HEK293 (cell line): Measurements from ENCODE around the gene DNAJB5.

Source experiments
- CTCF ChIA-PET: fragments of 350-600 bp; formaldehyde crosslinking; extraction: SDS; loops from one replicate; lab custom pipeline; 2021; ENCODE audit warnings: antibody characterized with exemption; lab: Yijun Ruan, JAX
- POLR2A ChIA-PET: fragments of 300-600 bp; formaldehyde crosslinking; extraction: SDS; loops from one replicate; lab custom pipeline; 2020; ENCODE audit warnings: antibody characterized with exemption, inconsistent platforms; lab: Yijun Ruan, JAX
- H3K27ac ChIP-seq: fragments of 200-500 bp; sonication (Bioruptor generic); 2 replicates; pipeline ENCODE4 v1.5.1; 2014; ENCODE audit warnings: low read depth, low read length, control low read depth, inconsistent platforms; ENCODE audit errors: extremely low read depth
- H3K36me3 ChIP-seq, 2 experiments: fragments of 200-500 bp in 1 of 2; sonication (Bioruptor generic) in 1 of 2; 1 replicate in 1 of 2; 2 replicates in 1 of 2; pipeline ENCODE4 v1.5.1; 2014 to 2017; ENCODE audit warnings: inconsistent platforms in 2 of 2, low read length in 2 of 2; ENCODE audit not compliant: control insufficient read depth in 2 of 2, insufficient read depth in 1 of 2
- H3K4me1 ChIP-seq: fragments of 200-500 bp; sonication (Bioruptor generic); 2 replicates; pipeline ENCODE4 v1.5.1; 2014; ENCODE audit warnings: mild to moderate bottlenecking, low read length, inconsistent platforms; ENCODE audit not compliant: control insufficient read depth, insufficient read depth
- H3K4me3 ChIP-seq: 2 replicates; pipeline ENCODE4 v1.5.1; 2011; ENCODE audit warnings: low read depth, mild to moderate bottlenecking, control low read depth, low read length, moderate library complexity
- H3K9me3 ChIP-seq: fragments of 200-500 bp; sonication (Bioruptor generic); 2 replicates; pipeline ENCODE4 v1.5.1; 2014; ENCODE audit warnings: low read depth, low read length, inconsistent platforms; ENCODE audit not compliant: control insufficient read depth, insufficient read depth
- BCL11A ChIP-seq: fragments of 450-650 bp; formaldehyde crosslinking; IDR thresholded peaks from 2 replicates; pipeline ENCODE4 v1.5.1; 2016; ENCODE audit warnings: low read depth, missing biosample characterization, missing genetic modification characterization
- CTCF ChIP-seq: fragments of 450-650 bp; formaldehyde crosslinking; IDR thresholded peaks from 2 replicates; pipeline ENCODE4 v1.5.1; 2016; ENCODE audit warnings: missing biosample characterization, missing genetic modification characterization
- GLIS1 ChIP-seq: fragments of 450-650 bp; formaldehyde crosslinking; IDR thresholded peaks from 2 replicates; pipeline ENCODE4 v1.5.1; 2016; ENCODE audit warnings: missing biosample characterization, missing genetic modification characterization
- KLF8 ChIP-seq: fragments of 450-650 bp; formaldehyde crosslinking; IDR thresholded peaks from 2 replicates; pipeline ENCODE4 v1.5.1; 2016; ENCODE audit warnings: missing biosample characterization, missing genetic modification characterization
- MYNN ChIP-seq: fragments of 450-650 bp; formaldehyde crosslinking; IDR thresholded peaks from 2 replicates; pipeline ENCODE4 v1.5.1; 2016; ENCODE audit warnings: missing biosample characterization, missing genetic modification characterization, borderline replicate concordance
- OVOL3 ChIP-seq: fragments of 450-650 bp; formaldehyde crosslinking; IDR thresholded peaks from 2 replicates; pipeline ENCODE4 v1.5.1; 2016; ENCODE audit warnings: missing biosample characterization, missing genetic modification characterization
- SCRT1 ChIP-seq: fragments of 450-650 bp; formaldehyde crosslinking; IDR thresholded peaks from 2 replicates; pipeline ENCODE4 v1.5.1; 2016; ENCODE audit warnings: missing biosample characterization, missing genetic modification characterization, borderline replicate concordance
- SCRT2 ChIP-seq: fragments of 450-650 bp; formaldehyde crosslinking; IDR thresholded peaks from 2 replicates; pipeline ENCODE4 v1.5.1; 2016; ENCODE audit warnings: missing biosample characterization, missing genetic modification characterization
- SP7 ChIP-seq: fragments of 450-650 bp; formaldehyde crosslinking; IDR thresholded peaks from 2 replicates; pipeline ENCODE4 v1.5.1; 2016; ENCODE audit warnings: missing biosample characterization, missing genetic modification characterization
- ZBTB1 ChIP-seq: fragments of 450-650 bp; formaldehyde crosslinking; IDR thresholded peaks from 2 replicates; pipeline ENCODE4 v1.5.1; 2016; ENCODE audit warnings: missing biosample characterization, missing genetic modification characterization
- ZBTB17 ChIP-seq: fragments of 450-650 bp; formaldehyde crosslinking; IDR thresholded peaks from 2 replicates; pipeline ENCODE4 v1.5.1; 2016; ENCODE audit warnings: missing biosample characterization, missing genetic modification characterization
- ZFHX2 ChIP-seq: fragments of 450-650 bp; formaldehyde crosslinking; conservative IDR thresholded peaks from 2 replicates; pipeline ENCODE4 v1.5.1; 2016; ENCODE audit warnings: missing biosample characterization, missing genetic modification characterization
- ZFP3 ChIP-seq: fragments of 450-650 bp; formaldehyde crosslinking; IDR thresholded peaks from 2 replicates; pipeline ENCODE4 v1.5.1; 2016; ENCODE audit warnings: low read depth, missing biosample characterization, missing genetic modification characterization
- ZNF121 ChIP-seq: fragments of 450-650 bp; formaldehyde crosslinking; IDR thresholded peaks from 2 replicates; pipeline ENCODE4 v1.5.1; 2016; ENCODE audit warnings: missing biosample characterization, missing genetic modification characterization
- ZNF146 ChIP-seq: fragments of 450-650 bp; formaldehyde crosslinking; IDR thresholded peaks from 2 replicates; pipeline ENCODE4 v1.5.1; 2016; ENCODE audit warnings: missing biosample characterization, missing genetic modification characterization
- ZNF155 ChIP-seq: fragments of 450-650 bp; formaldehyde crosslinking; IDR thresholded peaks from 2 replicates; pipeline ENCODE4 v1.5.1; 2016; ENCODE audit warnings: missing biosample characterization, missing genetic modification characterization
- ZNF16 ChIP-seq: fragments of 450-650 bp; formaldehyde crosslinking; IDR thresholded peaks from 2 replicates; pipeline ENCODE4 v1.5.1; 2016; ENCODE audit warnings: low read depth, missing biosample characterization, missing genetic modification characterization
- ZNF394 ChIP-seq: fragments of 450-650 bp; formaldehyde crosslinking; IDR thresholded peaks from 2 replicates; pipeline ENCODE4 v1.5.1; 2016; ENCODE audit warnings: missing biosample characterization, missing genetic modification characterization, mild to moderate bottlenecking, moderate library complexity, borderline replicate concordance
- ZNF510 ChIP-seq: fragments of 450-650 bp; formaldehyde crosslinking; IDR thresholded peaks from 2 replicates; pipeline ENCODE4 v1.5.1; 2018; ENCODE audit warnings: mild to moderate bottlenecking, missing genetic modification characterization, missing biosample characterization; ENCODE audit not compliant: insufficient replicate concordance
- ZNF571 ChIP-seq: fragments of 450-650 bp; formaldehyde crosslinking; IDR thresholded peaks from 2 replicates; pipeline ENCODE4 v1.5.0; 2017; ENCODE audit warnings: missing biosample characterization, missing genetic modification characterization
- ZNF585B ChIP-seq: fragments of 450-650 bp; formaldehyde crosslinking; IDR thresholded peaks from 2 replicates; pipeline ENCODE4 v1.5.1; 2016; ENCODE audit warnings: missing biosample characterization, missing genetic modification characterization
- ZNF600 ChIP-seq: fragments of 450-650 bp; formaldehyde crosslinking; IDR thresholded peaks from 2 replicates; pipeline ENCODE4 v1.5.1; 2016; ENCODE audit warnings: missing biosample characterization, missing genetic modification characterization
- ZNF624 ChIP-seq: fragments of 450-650 bp; formaldehyde crosslinking; IDR thresholded peaks from 2 replicates; pipeline ENCODE4 v1.5.1; 2017; ENCODE audit warnings: missing biosample characterization, missing genetic modification characterization
- ZNF670 ChIP-seq: fragments of 450-650 bp; formaldehyde crosslinking; IDR thresholded peaks from 2 replicates; pipeline ENCODE4 v1.5.1; 2016; ENCODE audit warnings: missing biosample characterization, missing genetic modification characterization, low read depth
- ZNF76 ChIP-seq: fragments of 450-650 bp; formaldehyde crosslinking; IDR thresholded peaks from 2 replicates; pipeline ENCODE4; 2016; ENCODE audit warnings: low read depth, missing biosample characterization, missing genetic modification characterization, borderline replicate concordance
- TF ChIP-seq, protein P1 (sequence below): fragments of 450-650 bp; formaldehyde crosslinking; IDR thresholded peaks from 2 replicates; pipeline ENCODE4 v1.5.1; 2016; ENCODE audit warnings: missing biosample characterization, missing genetic modification characterization
- TF ChIP-seq, protein P2 (sequence below): fragments of 450-650 bp; formaldehyde crosslinking; IDR thresholded peaks from 2 replicates; pipeline ENCODE4 v1.5.1; 2017; ENCODE audit warnings: missing biosample characterization, missing genetic modification characterization

Gene DNAJB5

GRCh38 chr9:34993502-34994259, 4.1 kb downstream of the DNAJB5 start:
- ChIA-PET POLR2A (interaction anchor here (0.6 to 0.8 kb wide), 2 partner anchors 94 to 1178 kb away, joined by 5 to 6 read pairs; no protein-coding TSS in a partner anchor), CTCF (interaction anchor here (0.6 to 8.5 kb wide), 18 partner anchors 9 to 559 kb away, joined by 3 to 116 read pairs (median 4); a partner anchor contains a TSS)
- peaks cover 0 to 20% of the 10 kb centered on the region in 2 experiments; a peak in 1 of 3 replicates for H3K36me3 ChIP-seq
- TF ChIP-seq SP7 (peak; percentile 30; the same call in 1 of the 2 replicates), ZNF670 (no peak), MYNN (tag by site-specific recombination) (0 out of 2 replicates have a peak, but pooled peaks have one; percentile 38), SCRT2 (peak; percentile 94), ZNF16 (tag by site-specific recombination) (no peak), ZFHX2 (tag by site-specific recombination) (peak; percentile 59), SCRT1 (0 out of 2 replicates have a peak, but pooled peaks have one; percentile 47)
- TF ChIP-seq, protein P1, sequence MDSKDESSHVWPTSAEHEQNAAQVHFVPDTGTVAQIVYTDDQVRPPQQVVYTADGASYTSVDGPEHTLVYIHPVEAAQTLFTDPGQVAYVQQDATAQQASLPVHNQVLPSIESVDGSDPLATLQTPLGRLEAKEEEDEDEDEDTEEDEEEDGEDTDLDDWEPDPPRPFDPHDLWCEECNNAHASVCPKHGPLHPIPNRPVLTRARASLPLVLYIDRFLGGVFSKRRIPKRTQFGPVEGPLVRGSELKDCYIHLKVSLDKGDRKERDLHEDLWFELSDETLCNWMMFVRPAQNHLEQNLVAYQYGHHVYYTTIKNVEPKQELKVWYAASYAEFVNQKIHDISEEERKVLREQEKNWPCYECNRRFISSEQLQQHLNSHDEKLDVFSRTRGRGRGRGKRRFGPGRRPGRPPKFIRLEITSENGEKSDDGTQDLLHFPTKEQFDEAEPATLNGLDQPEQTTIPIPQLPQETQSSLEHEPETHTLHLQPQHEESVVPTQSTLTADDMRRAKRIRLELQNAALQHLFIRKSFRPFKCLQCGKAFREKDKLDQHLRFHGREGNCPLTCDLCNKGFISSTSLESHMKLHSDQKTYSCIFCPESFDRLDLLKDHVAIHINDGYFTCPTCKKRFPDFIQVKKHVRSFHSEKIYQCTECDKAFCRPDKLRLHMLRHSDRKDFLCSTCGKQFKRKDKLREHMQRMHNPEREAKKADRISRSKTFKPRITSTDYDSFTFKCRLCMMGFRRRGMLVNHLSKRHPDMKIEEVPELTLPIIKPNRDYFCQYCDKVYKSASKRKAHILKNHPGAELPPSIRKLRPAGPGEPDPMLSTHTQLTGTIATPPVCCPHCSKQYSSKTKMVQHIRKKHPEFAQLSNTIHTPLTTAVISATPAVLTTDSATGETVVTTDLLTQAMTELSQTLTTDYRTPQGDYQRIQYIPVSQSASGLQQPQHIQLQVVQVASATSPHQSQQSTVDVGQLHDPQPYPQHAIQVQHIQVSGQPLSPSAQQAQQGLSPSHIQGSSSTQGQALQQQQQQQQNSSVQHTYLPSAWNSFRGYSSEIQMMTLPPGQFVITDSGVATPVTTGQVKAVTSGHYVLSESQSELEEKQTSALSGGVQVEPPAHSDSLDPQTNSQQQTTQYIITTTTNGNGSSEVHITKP (tag by site-specific recombination): peak; percentile 83
- TF ChIP-seq, protein P2, sequence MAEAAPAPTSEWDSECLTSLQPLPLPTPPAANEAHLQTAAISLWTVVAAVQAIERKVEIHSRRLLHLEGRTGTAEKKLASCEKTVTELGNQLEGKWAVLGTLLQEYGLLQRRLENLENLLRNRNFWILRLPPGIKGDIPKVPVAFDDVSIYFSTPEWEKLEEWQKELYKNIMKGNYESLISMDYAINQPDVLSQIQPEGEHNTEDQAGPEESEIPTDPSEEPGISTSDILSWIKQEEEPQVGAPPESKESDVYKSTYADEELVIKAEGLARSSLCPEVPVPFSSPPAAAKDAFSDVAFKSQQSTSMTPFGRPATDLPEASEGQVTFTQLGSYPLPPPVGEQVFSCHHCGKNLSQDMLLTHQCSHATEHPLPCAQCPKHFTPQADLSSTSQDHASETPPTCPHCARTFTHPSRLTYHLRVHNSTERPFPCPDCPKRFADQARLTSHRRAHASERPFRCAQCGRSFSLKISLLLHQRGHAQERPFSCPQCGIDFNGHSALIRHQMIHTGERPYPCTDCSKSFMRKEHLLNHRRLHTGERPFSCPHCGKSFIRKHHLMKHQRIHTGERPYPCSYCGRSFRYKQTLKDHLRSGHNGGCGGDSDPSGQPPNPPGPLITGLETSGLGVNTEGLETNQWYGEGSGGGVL (tag by site-specific recombination): peak; percentile 75
- H3K27ac ChIP-seq: no peak overlapping the region
- no peaks in the 10 kb centered on the region for H3K9me3 ChIP-seq
- H3K4me3 ChIP-seq: no peak overlapping the region
- H3K4me1 ChIP-seq: peaks cover 2% of the 10 kb centered on the region; the same call in 1 of the 2 replicates

DNA sequence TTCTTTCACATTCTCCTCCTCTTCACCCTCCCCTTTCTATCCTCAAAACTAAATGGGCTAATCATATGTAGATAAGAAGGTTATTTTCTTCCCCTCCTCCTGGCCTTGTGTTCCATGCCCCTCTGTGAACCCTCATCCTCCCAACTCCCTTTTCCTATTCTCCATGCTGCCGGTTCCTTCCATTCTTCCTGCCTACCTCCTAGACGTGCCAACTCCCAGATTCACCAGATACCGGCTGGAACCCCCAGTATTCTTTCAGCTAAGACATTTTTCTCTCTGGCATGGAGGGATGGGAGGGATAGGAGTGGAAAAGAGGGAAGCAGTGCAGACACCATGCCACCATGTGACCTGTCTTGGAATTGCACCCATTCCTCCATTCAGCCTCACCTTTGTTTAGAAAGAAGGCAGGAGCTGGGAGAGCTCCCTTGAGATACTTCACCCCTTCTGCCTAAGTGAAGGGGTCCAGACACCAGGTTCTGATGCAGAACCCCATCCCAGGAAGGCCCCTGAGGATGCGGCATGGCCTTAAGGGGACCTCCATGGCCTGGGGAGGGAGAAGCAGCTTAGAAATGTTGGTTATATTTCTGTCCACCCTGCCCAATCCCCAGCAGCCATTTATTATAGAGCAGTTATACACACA, 4.8 kb downstream of the DNAJB5 start:
- ChIA-PET CTCF (interaction anchor here (0.6 to 8.5 kb wide), 35 partner anchors 9 to 579 kb away, joined by 3 to 116 read pairs (median 4); partner anchors contain the start of gene PIGO), POLR2A (interaction anchor here (0.6 to 0.8 kb wide), 3 partner anchors 95 to 1178 kb away, joined by 3 to 6 read pairs (median 5); no protein-coding TSS in a partner anchor)
- H3K36me3 ChIP-seq: peaks cover 0 to 20% of the 10 kb centered on the region in 2 experiments; a peak in 1 of 3 replicates
- H3K27ac ChIP-seq: no peak overlapping the region
- H3K9me3 ChIP-seq: no peaks in the 10 kb centered on the region
- H3K4me3 ChIP-seq: no peak overlapping the region
- peaks cover 2% of the 10 kb centered on the region; the same call in 1 of the 2 replicates for H3K4me1 ChIP-seq
- TF ChIP-seq CTCF: peak; percentile 43; the same call in 1 of the 2 replicates
- no peak for TF ChIP-seq ZBTB17 (tag by site-specific recombination)
- no peak for TF ChIP-seq ZNF624
- no peak for TF ChIP-seq ZBTB1 (tag by site-specific recombination)
- no peak for TF ChIP-seq ZFP3
- TF ChIP-seq BCL11A: no peak
- TF ChIP-seq ZNF146 (tag by site-specific recombination): no peak
- TF ChIP-seq ZNF600 (tag by site-specific recombination): no peak
- TF ChIP-seq ZNF121: no peak
- no peak for TF ChIP-seq ZNF76 (tag by site-specific recombination)
- TF ChIP-seq ZNF585B (tag by site-specific recombination): no peak
- TF ChIP-seq SCRT2: no peak; the same call in 1 of the 2 replicates
- no peak for TF ChIP-seq ZNF571 (tag by site-specific recombination)
- no peak for TF ChIP-seq ZNF510
- no peak for TF ChIP-seq GLIS1 (tag by site-specific recombination)
- TF ChIP-seq ZNF155 (tag by site-specific recombination): no peak
- no peak for TF ChIP-seq OVOL3 (tag by site-specific recombination)
- TF ChIP-seq KLF8 (tag by site-specific recombination): no peak
- no peak for TF ChIP-seq ZNF394 (tag by site-specific recombination)
